Urothelium cell line (cell line): ENCODE measurements around the gene IKZF3.

Experiments used
- DNase-seq: peaks from one replicate; pipeline ENCODE4 v3.0.0; 2011; ENCODE audit warnings: low spot score, mixed read lengths
- FAIRE-seq: peaks from 2 replicates; lab custom pipeline; 2011; peaks lifted over from hg19 to GRCh38; lab: Jason Lieb, UNC

Gene IKZF3

DNA sequence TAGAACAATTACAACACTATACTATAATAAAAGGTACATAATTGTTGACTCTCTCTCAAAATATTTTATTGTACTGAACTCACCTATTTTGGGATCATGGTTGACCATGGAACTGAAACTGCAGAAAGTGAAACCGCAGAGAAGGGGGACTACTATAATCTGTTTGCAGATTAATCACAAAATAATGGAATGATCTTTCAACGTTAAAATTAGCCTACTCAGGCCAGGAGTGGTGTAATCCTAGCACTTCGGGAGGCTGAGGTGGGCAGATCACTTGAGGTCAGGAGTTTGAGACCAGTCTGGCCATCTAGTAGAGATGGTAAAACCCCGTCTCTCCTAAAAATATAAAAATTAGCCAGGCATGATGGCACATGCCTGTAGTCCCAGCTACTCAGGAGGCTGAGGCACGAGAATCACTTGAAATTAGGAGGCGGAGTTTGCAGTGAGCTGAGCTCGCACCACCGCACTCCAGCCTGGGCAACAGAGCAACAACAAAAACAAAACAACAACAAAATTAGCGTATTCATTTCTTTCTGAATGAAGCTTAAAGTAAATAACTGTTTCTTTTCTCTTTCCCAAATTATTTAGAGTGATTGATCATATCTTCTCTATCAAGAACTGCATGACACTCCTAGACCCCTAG lies 45.6 kb downstream of the IKZF3 start:
- no peak for DNase-seq
- FAIRE-seq = no peak

DNA sequence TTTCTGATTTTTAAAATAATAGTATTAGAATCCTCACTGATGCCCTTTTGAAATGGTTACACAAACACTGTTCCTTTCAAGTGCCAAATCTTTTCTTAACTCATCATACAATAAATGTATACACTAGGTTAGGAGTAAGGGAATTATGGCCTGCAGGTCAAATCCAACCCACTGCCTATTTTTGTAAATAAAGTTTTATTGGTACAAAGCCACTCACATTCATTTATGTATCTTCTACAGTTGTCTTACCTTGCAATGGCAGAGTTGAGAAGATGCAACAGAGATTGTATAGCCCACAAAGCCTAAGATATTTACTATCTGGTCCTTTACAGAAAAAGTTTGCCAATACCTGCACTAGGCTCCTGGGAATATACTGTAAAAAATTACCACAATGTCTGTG lies 47.8 kb downstream of the IKZF3 start:
- FAIRE-seq (no peak), DNase-seq (no peak)

DNA sequence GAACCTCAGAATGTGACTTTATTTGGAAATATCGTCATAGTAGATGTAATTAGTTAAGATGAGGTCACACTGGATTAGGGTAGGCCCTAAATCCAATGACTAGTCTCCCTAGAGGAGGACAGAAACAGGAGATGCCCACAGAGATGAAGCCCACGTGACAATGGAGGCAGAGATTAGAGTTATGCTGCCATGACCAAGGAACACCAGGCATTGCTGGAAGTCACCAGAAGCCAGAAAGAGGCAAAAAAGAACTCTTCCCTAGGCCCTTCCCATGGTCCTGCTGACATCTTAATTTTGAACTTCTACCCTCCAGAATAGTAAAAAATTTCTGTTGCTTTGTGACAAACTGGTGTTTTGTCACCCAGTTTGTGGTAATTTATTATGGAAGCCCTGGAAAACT lies 49.6 kb downstream of the IKZF3 start:
- DNase-seq (no peak), FAIRE-seq (no peak)

DNA sequence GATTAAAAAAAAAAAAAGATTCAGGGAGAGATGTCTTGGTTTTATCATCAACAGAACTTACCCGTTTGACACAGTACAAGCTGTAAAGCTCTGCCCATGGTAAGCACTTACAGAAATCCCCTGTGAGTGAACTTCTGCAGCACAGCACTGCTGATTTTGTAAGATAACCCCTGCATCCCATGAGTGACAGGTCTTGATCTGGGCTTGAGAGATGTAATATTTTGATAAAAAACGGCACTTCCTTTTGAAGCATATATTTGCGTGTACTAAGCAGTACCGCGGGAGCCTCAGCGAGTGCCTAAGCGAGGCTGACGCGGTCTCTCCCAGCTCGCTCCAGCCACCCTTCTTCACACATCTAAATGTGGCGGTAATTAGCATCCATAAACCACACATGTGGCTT lies 50.5 kb downstream of the IKZF3 start:
- DNase-seq = no peak
- no peak for FAIRE-seq

DNA sequence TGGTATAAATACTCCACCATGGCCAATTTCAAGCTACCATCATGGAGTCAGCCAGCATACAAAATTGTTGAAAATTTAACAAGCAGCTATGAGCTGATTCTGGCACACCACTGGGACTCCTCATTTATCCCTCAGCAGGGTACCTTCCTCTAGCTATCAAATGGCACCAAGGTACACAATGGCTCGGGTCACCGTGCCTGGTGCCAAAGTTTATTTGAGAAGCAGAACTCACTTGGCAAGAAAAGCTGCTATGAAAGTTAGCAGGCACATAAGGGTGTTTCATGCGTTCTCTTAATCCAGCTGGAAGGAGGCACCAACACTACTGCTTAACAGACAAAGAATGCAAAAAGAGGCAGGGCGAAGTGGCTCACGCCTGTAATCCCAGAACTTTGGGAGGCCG lies 51.6 kb downstream of the IKZF3 start:
- DNase-seq = no peak
- no peak for FAIRE-seq

DNA sequence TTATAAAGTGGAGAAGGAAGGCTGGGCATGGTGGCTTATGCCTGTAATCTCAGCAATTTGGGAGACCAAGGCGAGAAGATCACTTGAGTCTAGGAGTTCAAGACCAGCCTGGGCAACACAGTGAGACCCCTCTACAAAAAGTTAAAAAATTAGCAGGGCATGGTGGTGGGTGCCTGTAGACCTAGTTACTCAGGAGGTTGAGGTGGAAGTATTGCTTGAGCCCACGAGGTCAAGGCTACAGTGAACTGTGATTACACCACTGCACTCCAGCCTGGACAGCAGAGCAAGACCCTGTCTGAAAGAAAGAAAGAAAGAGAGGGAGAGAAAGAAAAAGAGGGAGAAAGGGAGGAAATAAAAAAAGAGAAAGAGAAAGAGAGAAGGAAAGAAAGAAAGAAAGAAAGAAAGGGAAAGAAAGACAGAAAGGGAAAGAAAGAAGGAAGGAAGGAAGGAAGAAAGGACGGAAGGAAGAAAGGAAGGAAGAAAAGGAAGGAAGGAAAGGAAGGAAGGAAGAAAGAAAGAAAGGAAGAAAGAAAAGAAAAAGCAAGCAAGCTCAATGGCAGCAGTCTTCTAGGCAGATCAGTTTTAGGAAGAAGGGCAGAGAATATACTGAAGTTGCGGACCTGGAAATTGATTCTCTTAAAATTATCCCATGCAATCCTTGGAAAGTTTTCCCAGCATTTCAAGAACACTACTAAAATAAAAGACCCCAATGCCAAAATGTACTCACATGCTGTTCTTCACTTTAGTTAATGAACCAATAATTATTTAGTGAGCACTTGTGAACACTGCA lies 53.0 kb downstream of the IKZF3 start:
- DNase-seq (no peak), FAIRE-seq (no peak)

DNA sequence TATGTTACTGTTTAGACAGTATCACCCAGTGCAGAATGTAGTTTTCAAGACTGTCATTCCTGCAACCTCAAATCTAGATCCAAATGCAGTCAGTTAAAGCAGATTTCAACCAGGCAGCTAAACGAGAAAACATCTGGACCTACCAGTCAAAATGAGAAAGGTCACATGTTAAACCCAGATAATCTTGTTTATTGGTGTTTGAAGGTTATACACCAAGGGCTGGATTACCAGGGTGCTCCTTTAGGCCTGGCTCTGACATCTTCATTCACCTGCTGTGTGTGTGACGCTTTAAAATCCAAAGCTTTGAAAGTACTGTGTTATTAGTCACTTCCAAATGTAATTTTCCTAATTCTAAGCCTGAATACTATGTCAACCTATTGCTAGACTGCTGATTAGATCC lies 54.9 kb downstream of the IKZF3 start:
- DNase-seq (no peak), FAIRE-seq (no peak)

DNA sequence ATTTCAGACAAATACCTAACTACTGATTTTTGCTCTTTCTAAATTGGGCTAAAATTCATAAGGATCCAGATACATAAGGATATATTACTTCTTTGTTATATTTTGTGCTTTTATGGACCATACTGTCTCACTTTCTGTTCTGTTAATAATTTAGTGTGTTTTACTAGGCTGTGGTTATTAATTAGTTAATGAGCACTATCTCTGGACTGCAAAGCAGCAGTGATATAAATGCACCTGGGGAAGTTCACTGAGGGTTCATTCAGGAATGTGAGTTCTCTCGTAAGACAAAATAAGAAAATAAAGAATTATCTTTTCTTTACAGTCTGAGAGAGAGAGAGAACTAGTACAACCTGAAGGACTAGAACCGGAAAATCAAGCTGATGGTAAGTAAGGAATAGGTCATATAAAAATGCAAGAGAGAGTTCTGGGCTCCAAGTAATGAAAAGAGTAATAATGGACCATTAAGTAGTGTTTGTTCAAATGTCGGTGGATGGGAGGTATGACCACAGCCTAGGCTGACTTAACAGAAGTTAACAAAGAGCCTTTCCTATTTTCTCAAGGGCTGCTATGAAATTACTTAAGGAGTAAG lies 55.6 kb downstream of the IKZF3 start:
- FAIRE-seq (no peak), DNase-seq (no peak)

DNA sequence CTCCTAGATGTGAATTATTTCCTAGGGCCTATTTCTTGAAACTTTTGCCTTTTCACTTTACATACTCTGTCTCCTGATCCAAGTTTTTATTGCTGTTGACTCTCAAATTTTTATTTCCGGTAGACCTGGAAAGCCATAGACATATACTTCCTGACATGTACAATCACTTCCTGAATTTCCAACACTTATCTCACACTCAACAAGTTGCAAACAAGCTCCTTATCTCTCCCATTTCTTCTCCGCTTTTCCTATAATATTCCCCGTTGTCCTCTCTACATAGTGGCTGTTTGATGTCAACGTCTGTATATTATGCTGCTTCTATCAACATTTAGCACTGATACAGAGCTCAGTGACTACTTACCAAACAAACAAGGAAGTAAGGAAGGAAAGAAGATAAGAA lies 59.3 kb downstream of the IKZF3 start:
- DNase-seq = no peak
- no peak for FAIRE-seq

DNA sequence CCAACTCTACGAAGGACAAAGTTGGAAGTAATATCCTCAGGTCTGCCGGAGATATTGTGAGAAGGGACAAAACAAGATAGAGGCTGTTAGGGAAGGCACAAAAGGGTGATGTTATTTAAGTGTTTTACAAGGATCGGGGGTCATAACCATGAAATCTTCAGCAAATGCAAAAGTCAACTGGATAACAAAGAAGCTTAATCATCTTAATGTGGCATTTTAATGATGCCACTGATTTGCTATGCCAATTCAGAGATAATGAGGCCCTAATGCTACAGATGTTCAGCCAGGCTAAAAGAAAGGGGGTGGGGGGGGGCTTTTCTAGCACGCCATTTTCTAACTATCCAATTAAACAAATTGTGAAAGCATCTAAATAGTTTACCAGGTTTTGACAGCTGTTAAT lies 63.1 kb downstream of the IKZF3 start:
- no peak for DNase-seq
- no peak for FAIRE-seq

DNA sequence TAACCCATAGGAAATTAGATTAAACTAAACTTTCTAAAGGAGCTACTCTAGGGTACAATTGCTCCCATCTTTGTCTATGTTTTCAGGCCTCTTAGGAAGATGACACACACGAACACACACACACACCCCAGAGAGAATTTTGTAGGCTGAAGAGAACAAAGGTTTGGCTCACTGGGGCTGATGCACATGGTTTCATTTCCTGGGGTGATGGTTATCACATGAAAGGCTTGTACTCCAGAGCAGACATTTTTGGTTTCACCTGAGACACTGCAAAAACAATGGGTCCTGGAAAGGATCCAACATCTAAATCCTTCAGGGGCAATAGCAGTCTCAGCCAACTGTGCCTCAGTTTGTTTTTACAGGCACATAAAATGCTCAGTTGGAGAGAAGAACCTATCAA lies 63.6 kb downstream of the IKZF3 start:
- DNase-seq (no peak), FAIRE-seq (no peak)

DNA sequence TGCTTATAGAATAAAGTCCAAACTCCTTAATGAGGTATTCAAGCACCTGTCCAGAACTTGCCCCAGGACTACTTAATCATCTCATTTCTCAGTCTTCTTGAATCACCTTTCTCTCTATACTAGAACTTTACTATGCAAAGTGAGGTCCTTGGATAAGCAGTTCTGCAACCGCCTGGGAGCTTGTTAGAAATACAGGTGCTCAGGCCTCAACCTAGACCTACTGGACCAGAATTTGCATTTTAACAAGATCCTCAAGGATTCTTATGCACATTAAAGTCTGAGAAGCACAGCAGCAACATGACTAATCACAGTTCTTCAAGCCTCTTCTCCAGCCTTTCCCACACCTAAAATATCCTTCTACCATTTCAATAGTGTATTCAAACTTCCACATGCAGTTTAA lies 64.7 kb downstream of the IKZF3 start:
- FAIRE-seq = no peak
- no peak for DNase-seq

DNA sequence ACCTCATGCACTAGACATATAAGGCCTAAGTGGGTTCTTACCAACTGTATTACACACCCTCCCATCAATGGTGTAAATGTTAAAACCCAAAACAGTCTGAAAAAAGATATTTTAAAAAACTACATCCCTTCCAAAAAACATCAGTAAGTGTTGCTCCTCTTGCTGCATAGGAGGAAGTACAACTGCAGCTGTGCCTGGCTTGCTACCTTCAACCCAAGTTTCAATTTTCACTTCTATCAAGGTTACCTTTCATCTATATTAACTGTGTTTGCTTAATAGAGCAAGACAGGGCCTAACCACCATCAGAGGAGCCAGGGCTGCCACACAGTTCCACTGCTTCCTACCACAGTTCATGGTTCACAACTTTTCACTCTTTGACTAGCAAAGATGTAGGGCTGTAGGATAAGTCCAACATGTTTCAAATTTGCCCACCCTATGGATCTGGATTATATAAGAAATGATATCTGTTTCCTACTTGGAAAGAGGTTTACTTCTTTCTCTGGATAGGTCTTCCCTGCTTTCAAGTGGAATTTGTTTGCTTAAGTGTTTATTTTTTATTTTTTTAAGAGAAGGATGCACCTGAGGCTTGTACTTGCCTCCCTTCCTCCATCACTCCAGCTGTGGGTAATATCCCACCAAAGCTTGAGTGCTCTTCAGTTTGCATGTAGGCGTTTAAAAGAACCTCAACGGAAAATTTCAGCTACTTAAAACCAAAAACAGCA lies 69.7 kb downstream of the IKZF3 start:
- FAIRE-seq (peak; percentile 23), DNase-seq (no peak)

DNA sequence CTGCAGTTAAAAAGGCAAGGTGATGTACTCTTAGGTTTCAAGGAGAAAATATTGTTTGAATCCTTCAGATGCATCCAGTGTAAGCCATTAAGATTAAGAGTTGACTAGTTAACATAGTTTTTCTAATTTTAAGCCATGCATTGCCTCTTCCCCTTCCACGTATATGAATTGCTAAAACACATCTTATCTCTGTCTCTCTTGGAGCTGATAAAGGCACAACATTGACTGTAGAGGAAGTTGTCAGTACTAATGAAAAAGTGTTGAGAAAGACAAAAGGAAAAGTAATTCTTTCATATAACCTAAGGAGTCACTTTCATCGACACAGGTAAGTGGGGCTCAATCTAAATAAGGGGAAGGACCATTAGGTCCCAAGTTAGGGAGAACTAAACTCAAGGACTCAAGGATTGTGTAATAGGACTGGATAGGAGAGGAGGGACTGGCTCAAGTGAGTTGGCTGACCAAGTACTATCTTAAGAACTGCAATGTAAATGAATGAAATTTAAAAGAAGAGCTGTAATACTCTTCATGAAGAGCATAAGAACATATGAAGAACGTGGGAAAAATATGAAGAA lies 70.7 kb downstream of the IKZF3 start:
- FAIRE-seq (no peak), DNase-seq (no peak)

DNA sequence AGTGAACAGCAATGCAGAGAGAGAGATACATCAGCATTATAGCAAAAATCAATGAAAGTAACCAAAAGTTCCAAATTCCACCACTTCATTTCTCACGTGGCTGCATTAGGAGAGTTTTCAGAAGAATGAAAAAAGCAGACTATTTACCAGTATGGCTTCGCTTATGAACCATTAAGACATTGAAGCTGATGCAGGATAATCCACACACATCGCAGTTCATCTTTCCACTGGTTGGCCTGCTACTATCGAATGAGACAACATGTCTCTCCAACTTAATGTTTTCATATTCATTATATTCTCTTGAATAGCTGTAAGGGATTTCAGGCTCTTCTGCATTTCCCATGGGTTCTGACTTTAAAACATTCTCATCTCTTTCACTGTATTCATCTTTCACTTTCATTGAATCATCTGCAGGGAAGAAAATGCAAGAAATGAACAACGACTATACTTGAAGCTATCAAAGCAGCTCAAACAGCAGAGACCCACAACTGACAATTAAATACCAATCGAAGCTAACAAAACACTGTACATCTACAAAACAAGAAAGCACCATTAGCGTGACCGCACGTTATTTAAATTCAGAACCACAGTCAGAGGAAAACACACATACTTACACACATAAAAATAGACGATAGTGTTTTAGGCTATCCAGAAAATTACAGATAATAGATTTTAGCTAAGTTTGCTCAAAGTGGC lies 71.4 kb downstream of the IKZF3 start:
- FAIRE-seq = no peak
- no peak for DNase-seq

DNA sequence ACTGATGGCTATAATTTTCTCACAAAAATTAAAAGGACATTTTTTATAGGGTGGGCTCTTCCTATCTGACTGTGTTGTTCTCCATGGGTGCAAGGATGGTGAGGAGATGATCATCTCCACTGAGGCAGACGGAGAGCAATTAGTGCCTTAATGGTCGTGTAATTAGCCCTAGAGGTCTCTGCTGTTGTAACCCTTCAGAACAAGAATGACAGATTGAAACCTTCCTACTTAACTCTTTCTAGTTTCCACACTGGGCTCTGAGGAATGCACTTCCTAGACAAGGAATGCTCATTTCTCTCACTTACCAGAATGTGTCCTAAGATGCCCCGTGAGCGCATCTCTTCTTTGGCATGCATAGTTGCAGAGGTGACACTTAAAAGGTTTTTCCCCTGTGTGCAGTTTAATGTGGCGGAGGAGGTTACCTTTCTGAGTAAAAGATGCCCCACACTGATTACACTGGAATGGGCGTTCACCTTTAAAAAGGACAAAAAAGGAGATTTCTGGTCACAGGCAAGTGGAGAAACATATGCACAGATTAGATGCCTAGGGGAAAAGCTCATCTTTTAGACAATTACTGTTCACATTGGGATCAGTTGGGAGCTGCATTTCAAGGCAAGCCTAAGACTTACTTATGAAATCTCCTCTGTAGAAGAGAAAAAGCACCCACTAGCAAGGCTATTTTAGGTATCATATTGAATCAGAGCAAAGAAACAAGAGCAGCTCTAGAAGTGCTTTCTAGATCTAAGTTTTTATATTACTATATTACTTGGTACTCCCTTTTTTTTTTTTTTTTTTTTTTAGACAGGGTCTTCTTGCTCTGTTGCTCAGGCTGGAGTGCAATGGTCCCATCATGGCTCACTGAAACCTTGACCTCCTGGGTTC lies 72.8 kb downstream of the IKZF3 start:
- FAIRE-seq (no peak), DNase-seq (no peak)

DNA sequence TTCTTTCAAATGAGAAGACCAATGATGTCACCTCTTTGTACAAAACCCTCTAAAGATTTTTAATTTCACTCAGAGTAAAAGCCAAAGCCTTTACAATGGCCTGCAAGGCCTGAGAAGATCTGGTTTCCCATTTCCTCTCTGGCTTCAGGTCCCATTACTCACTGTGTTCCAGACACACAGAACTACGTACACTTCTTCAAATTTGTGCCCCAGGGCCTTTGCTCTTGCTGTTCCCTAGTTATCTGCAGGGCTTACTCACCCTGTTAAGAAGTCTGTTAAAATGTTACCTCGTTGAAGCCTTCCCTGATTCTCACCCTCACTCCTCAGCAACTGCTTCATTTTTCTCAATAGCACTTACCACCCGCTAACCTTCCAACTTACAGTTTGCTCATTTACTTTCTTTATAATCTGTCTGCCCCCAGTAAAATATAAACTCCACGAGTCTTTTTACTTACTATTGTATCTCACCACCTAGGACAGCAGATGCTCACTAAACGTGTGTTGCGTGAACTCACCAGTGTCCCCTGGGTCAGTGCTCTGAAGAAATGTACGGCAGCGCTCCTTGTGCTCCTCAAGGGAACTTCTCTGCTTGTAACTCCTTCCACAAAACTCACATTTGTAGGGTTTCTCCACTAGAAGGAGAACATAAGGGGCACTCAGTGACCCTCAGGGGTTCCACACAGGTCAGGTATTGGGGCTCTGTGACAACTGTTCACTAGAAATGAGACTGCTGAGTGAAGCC lies 76.2 kb downstream of the IKZF3 start:
- FAIRE-seq (no peak), DNase-seq (no peak)

DNA sequence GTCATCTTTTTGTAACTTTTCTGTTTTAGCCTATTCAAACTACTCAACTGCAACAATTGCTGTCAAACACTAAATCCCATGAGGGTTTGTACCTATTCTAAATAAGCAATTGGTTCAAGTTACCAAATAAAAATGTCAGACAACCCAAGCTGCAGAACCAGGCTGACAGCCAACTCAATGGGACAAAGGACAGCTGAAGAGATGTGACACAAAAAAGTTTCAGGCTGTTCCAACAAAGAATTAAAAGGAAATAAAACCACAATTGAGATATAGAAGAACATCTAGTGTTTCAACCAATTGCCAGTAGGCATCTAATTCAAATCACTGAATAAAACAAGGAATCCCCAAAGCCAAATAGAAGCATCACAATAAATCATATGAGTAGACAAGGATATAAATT lies 77.1 kb downstream of the IKZF3 start:
- no peak for DNase-seq
- FAIRE-seq = no peak

DNA sequence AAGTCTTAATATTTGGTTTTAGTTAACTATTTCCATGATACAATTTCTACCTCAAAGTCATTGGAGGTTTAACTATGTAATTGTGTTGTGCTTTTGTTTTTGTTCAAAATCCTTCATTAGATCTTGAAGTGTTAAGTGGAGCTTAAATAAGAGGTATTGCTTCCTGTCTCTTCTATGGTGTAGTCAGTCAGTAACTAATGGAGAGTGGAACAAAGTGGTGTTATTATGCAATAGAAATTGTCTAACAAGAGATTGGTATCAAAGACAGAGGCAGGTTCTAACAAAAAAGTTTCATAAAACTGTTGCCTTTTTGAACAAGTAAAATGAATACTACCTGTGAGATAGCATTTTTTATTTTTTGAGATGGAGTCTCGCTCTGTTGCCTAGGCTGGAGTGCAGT lies 81.1 kb downstream of the IKZF3 start:
- DNase-seq (no peak), FAIRE-seq (no peak)
